GM21529 (cell line): ENCODE results near the gene MTA2.
"Not testable (repeated sequence)": the region's sequence is repeated elsewhere in the genome, so short reads cannot be mapped to it uniquely, and the experiment has no call there.

Source experiments
- ATAC-seq: cut with Tn5 transposase; IDR thresholded peaks from one replicate; pipeline ENCODE4 v1.9.1; 2021; ENCODE audit not compliant: unreplicated experiment

Gene MTA2

GRCh38 chr11:62570903-62571302, 30.8 kb downstream of the MTA2 start:
- ATAC-seq = not testable (repeated sequence)

GRCh38 chr11:62569611-62570010, 32.1 kb downstream of the MTA2 start:
- ATAC-seq = no peak

GRCh38 chr11:62567018-62567633, 34.5 kb downstream of the MTA2 start:
- ATAC-seq = peak; percentile 47

- ATAC-seq = no peak
Observed at GRCh38 chr11:62566247-62566646, 35.4 kb downstream of the MTA2 start.

- ATAC-seq = no peak
Observed at GRCh38 chr11:62565100-62565802, 36.4 kb downstream of the MTA2 start.

GRCh38 chr11:62561677-62562230, 39.9 kb downstream of the MTA2 start:
- ATAC-seq = not testable (repeated sequence)

GRCh38 chr11:62560566-62561103, 41.0 kb downstream of the MTA2 start:
- ATAC-seq = no peak

GRCh38 chr11:62559626-62560025, 42.0 kb downstream of the MTA2 start:
- ATAC-seq = not testable (repeated sequence)

- ATAC-seq = no peak
Observed at GRCh38 chr11:62559204-62559603, 42.5 kb downstream of the MTA2 start.

GRCh38 chr11:62558669-62559068, 43.0 kb downstream of the MTA2 start:
- no peak for ATAC-seq

- ATAC-seq = peak; percentile 41
Observed at GRCh38 chr11:62556875-62557631, 44.6 kb downstream of the MTA2 start.

GRCh38 chr11:62556108-62556874, 45.4 kb downstream of the MTA2 start:
- peak; percentile 36 for ATAC-seq

GRCh38 chr11:62555464-62556107, 46.1 kb downstream of the MTA2 start:
- peak; percentile 32 for ATAC-seq

GRCh38 chr11:62554387-62555167, 47.1 kb downstream of the MTA2 start:
- ATAC-seq = no peak

GRCh38 chr11:62553839-62554361, 47.8 kb downstream of the MTA2 start:
- no peak for ATAC-seq

- ATAC-seq = no peak
Observed at GRCh38 chr11:62553080-62553838, 48.4 kb downstream of the MTA2 start.

- no peak for ATAC-seq
Observed at GRCh38 chr11:62552485-62553079, 49.1 kb downstream of the MTA2 start.

- not testable (repeated sequence) for ATAC-seq
Observed at GRCh38 chr11:62550478-62550877, 51.2 kb downstream of the MTA2 start.
